ENCODE data around the gene ZNF786.

ZNF786 gene

GRCh38 chr7:149081914-149082313 is 8.6 kb downstream of the ZNF786 start:
- H3K9me3 ChIP-seq, result no peaks in the 10 kb centered on the region
- H3K27me3 ChIP-seq, result no peaks in the 10 kb centered on the region
- H3K36me3 ChIP-seq, result peaks cover 0 to 20% (median 0%) of the 10 kb centered on the region in 3 donors
- no peak for TF ChIP-seq CTCF (IDR thresholded peaks at IDR 0.05)
- DNase-seq, result peak in 1 of 2 donors; percentile 16
- intact Hi-C loops (cut with DNase I; ENCODE audit: low total_unique reads), result no loop called here
- H3K27ac ChIP-seq, result no peak overlapping the region
- H3K4me3 ChIP-seq, result no peak overlapping the region
- no peaks in the 10 kb centered on the region for H3K4me1 ChIP-seq

- Histone ChIP-seq H3K4me3 (no peak overlapping the region), H3K36me3 (peaks cover 0 to 43% (median 7%) of the 10 kb centered on the region in 3 donors), H3K9me3 (no peaks in the 10 kb centered on the region), H3K27me3 (no peaks in the 10 kb centered on the region), H3K27ac (no peak overlapping the region), H3K4me1 (no peaks in the 10 kb centered on the region)
- intact Hi-C loops (cut with DNase I; ENCODE audit: low total_unique reads), result no loop called here
- DNase-seq, result no peak
- TF ChIP-seq CTCF (IDR thresholded peaks at IDR 0.05), result no peak
Measured at GRCh38 chr7:149077594-149077993, 12.9 kb downstream of the ZNF786 start.

- no peak for TF ChIP-seq CTCF (IDR thresholded peaks at IDR 0.05)
- Histone ChIP-seq H3K27me3 (no peaks in the 10 kb centered on the region), H3K27ac (no peak overlapping the region), H3K4me3 (no peak overlapping the region), H3K9me3 (no peaks in the 10 kb centered on the region), H3K4me1 (no peaks in the 10 kb centered on the region), H3K36me3 (peaks cover 21 to 61% (median 28%) of the 10 kb centered on the region in 3 donors)
- DNase-seq, result no peak
- intact Hi-C loops (cut with DNase I; ENCODE audit: low total_unique reads), result no loop called here
Measured at GRCh38 chr7:149075286-149075685, 15.2 kb downstream of the ZNF786 start.

- Histone ChIP-seq H3K27ac (no peak overlapping the region), H3K27me3 (no peaks in the 10 kb centered on the region), H3K4me1 (no peaks in the 10 kb centered on the region), H3K4me3 (no peak overlapping the region), H3K36me3 (peaks cover 24 to 62% (median 36%) of the 10 kb centered on the region in 3 donors), H3K9me3 (no peaks in the 10 kb centered on the region)
- DNase-seq, result no peak
- no peak for TF ChIP-seq CTCF (IDR thresholded peaks at IDR 0.05)
- intact Hi-C loops (cut with DNase I; ENCODE audit: low total_unique reads), result no loop called here
Measured at GRCh38 chr7:149074116-149074885, 16.2 kb downstream of the ZNF786 start.

GRCh38 chr7:149072438-149072775 is 18.1 kb downstream of the ZNF786 start:
- no peaks in the 10 kb centered on the region for H3K4me1 ChIP-seq
- no peak overlapping the region for H3K27ac ChIP-seq
- no peak for DNase-seq
- H3K9me3 ChIP-seq, result no peaks in the 10 kb centered on the region
- intact Hi-C loops (cut with DNase I; ENCODE audit: low total_unique reads), result no loop called here
- peaks cover 24 to 68% (median 41%) of the 10 kb centered on the region in 3 donors for H3K36me3 ChIP-seq
- no peak overlapping the region for H3K4me3 ChIP-seq
- no peaks in the 10 kb centered on the region for H3K27me3 ChIP-seq
- TF ChIP-seq CTCF (IDR thresholded peaks at IDR 0.05), result no peak

Data from tibial artery (tissue), 4 donors.